ENCODE results near the gene SEMA3E. TPM values are rescaled to one million over a fixed set of nuclear protein-coding genes. Genes with fewer than 3 reads are reported as not detected.

SEMA3E gene
- total RNA-seq, 2 experiments from 2014 or later: not detected

DNA sequence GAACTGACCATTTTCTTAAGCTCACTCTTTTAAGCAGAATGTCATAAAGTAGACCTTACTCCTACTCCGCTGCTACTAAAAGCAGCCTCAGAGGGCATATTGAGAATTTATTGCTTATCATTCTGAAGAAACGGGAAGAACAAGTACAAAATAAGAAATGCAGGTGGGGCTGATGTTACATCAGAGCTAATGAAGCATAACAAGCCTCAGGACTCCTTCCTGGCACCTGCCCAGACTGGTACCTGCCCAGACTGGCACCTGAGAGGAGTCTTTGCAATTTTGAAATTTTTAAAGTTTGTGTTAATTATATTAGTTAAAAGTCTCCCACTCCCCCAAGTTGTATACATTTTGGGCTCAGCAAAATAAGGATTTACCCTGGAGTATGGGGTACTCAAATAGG is 162.4 kb downstream of the SEMA3E start:
- H3K4me3 Mint-ChIP-seq: no peak overlapping the region
- no peak for ATAC-seq

DNA sequence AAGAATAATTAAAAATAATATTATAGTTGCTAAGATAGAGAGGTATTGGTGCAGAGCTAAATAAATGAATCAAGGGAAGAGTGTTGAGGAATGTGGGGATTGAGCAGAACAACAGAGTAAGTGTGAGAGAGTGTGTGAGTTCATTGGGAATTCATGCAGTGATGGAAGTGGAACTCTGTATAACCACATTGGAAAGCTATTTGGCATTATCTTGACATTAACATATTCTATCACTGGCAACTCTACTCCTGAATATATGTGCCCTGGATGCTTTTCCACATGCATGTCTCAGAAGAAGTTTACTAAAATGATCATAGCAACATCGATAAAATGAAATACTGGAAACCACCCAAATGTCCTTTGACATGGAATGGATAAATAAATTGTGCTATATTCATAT is 164.1 kb downstream of the SEMA3E start:
- no peak for DNase-seq
- Mint-ChIP-seq H3K9me3 (peaks cover 3% of the 10 kb centered on the region), H3K27ac (no peak overlapping the region), H3K36me3 (ENCODE audit: low read depth) (no peaks in the 10 kb centered on the region), H3K4me1 (ENCODE audit: low read depth) (no peaks in the 10 kb centered on the region), H3K4me3 (no peak overlapping the region), H3K27me3 (no peaks in the 10 kb centered on the region)
- no peak for ATAC-seq
- POLR2A ChIA-PET: no interaction called here
- TF ChIP-seq, protein P1, sequence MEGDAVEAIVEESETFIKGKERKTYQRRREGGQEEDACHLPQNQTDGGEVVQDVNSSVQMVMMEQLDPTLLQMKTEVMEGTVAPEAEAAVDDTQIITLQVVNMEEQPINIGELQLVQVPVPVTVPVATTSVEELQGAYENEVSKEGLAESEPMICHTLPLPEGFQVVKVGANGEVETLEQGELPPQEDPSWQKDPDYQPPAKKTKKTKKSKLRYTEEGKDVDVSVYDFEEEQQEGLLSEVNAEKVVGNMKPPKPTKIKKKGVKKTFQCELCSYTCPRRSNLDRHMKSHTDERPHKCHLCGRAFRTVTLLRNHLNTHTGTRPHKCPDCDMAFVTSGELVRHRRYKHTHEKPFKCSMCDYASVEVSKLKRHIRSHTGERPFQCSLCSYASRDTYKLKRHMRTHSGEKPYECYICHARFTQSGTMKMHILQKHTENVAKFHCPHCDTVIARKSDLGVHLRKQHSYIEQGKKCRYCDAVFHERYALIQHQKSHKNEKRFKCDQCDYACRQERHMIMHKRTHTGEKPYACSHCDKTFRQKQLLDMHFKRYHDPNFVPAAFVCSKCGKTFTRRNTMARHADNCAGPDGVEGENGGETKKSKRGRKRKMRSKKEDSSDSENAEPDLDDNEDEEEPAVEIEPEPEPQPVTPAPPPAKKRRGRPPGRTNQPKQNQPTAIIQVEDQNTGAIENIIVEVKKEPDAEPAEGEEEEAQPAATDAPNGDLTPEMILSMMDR (IDR thresholded peaks at IDR 0.05): no peak
- CTCF ChIA-PET: no interaction called here
- intact Hi-C loops (cut with micrococcal nuclease): no loop called here

More for the DNA sequence above, 162.4 kb downstream of the SEMA3E start:
- Mint-ChIP-seq H3K4me1 (ENCODE audit: low read depth) (no peaks in the 10 kb centered on the region), H3K27me3 (no peaks in the 10 kb centered on the region), H3K27ac (no peak overlapping the region), H3K36me3 (ENCODE audit: low read depth) (no peaks in the 10 kb centered on the region), H3K9me3 (peaks cover 3% of the 10 kb centered on the region)
- POLR2A ChIA-PET: no interaction called here
- TF ChIP-seq, protein P1 (IDR thresholded peaks at IDR 0.05): no peak
- DNase-seq: no peak
- intact Hi-C loops (cut with micrococcal nuclease): no loop called here
- CTCF ChIA-PET: no interaction called here

DNA sequence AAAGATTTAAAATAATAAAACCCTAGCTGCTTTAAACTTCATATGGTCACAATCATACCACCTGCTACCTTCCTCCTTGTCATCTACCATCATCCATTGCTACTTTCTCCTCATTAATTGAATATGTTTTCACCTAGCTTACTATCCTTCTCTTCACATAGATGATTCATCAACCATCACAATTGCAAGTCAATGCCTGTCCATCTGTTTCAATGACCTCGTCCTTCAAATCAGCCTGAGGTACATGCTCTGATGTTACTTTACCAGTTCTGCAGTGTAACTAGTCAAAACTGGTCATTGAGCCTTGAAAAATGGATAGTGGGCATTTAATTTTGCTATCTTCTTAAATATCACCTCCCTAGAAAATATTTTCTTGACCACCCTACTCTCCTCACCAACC is 164.7 kb downstream of the SEMA3E start:
- CTCF ChIA-PET: no interaction called here
- Mint-ChIP-seq H3K27me3 (no peaks in the 10 kb centered on the region), H3K27ac (no peak overlapping the region), H3K4me1 (ENCODE audit: low read depth) (no peaks in the 10 kb centered on the region), H3K4me3 (no peak overlapping the region), H3K9me3 (peaks cover 3% of the 10 kb centered on the region), H3K36me3 (ENCODE audit: low read depth) (no peaks in the 10 kb centered on the region)
- no peak for ATAC-seq
- POLR2A ChIA-PET: no interaction called here
- DNase-seq: no peak
- TF ChIP-seq, protein P1 (IDR thresholded peaks at IDR 0.05): no peak
- intact Hi-C loops (cut with micrococcal nuclease): no loop called here

- Mint-ChIP-seq H3K27ac (no peak overlapping the region), H3K27me3 (no peaks in the 10 kb centered on the region), H3K4me1 (ENCODE audit: low read depth) (no peaks in the 10 kb centered on the region), H3K36me3 (ENCODE audit: low read depth) (no peaks in the 10 kb centered on the region), H3K4me3 (no peak overlapping the region), H3K9me3 (no peaks in the 10 kb centered on the region)
- POLR2A ChIA-PET: no interaction called here
- no peak for DNase-seq
- no peak for ATAC-seq
- TF ChIP-seq, protein P1 (IDR thresholded peaks at IDR 0.05): no peak
- CTCF ChIA-PET: no interaction called here
- intact Hi-C loops (cut with micrococcal nuclease): no loop called here
These were observed 170.3 kb downstream of the SEMA3E start for GRCh38 chr7:83478616-83479015.

DNA sequence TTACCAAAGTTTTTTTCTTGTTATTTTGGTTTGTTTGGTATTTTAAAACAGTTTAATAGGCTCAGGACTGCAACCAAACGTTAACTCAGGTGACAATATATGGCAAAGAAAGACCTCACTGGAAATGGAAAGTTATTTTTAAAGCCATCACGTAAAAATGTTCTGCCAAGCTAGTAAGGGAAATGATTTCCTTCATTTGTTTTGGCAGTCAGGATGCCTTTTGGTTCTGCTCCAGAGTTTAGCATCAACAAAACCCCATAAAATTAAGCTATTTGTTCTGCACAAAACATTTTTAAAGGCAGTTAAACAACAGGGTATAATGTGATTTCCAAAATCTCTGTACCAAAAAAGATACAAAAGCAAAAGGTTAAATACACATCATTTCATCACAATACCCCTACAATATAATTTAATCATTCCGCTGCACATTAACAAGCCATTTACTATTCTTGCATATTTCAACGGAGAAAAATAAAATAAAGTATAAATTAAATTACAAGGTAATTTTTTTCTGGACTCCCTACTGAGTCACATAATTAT is 172.4 kb downstream of the SEMA3E start:
- CTCF ChIA-PET: no interaction called here
- no peak overlapping the region for H3K4me3 Mint-ChIP-seq
- TF ChIP-seq, protein P1 (IDR thresholded peaks at IDR 0.05): no peak
- ATAC-seq (no peak), DNase-seq (no peak)
- POLR2A ChIA-PET: no interaction called here
- no peak overlapping the region for H3K27ac Mint-ChIP-seq
- no peaks in the 10 kb centered on the region for H3K36me3 Mint-ChIP-seq (ENCODE audit: low read depth)
- no peaks in the 10 kb centered on the region for H3K4me1 Mint-ChIP-seq (ENCODE audit: low read depth)
- no peaks in the 10 kb centered on the region for H3K9me3 Mint-ChIP-seq
- intact Hi-C loops (cut with micrococcal nuclease): no loop called here
- H3K27me3 Mint-ChIP-seq: no peaks in the 10 kb centered on the region

Measured in activated CD8-positive, alpha-beta T cell treated with anti-CD3 and anti-CD28 coated beads for 36 hours (primary cell).